Ishikawa (cell line): ENCODE data around the gene CNTNAP2.

ENCODE experiments used
- EGR1 ChIP-seq: IDR thresholded peaks from 2 replicates; pipeline ENCODE4 v1.6.1; 2012
- NFIC ChIP-seq: IDR thresholded peaks from 2 replicates; pipeline ENCODE4 v1.6.1; 2012
- TAF1 ChIP-seq: IDR thresholded peaks from 2 replicates; pipeline ENCODE4 v1.6.1; 2012; ENCODE audit warnings: low read depth, mild to moderate bottlenecking
- TEAD4 ChIP-seq: IDR thresholded peaks from 2 replicates; pipeline ENCODE4 v1.6.1; 2012
- TF ChIP-seq, protein P1 (sequence below): IDR thresholded peaks from 2 replicates; pipeline ENCODE4 v1.6.1; 2012
- TF ChIP-seq, protein P2 (sequence below): IDR thresholded peaks from 2 replicates; pipeline ENCODE4 v1.6.1; 2012
- TF ChIP-seq, protein P3 (sequence below): IDR thresholded peaks from 2 replicates; pipeline ENCODE4 v1.6.1; 2012; ENCODE audit warnings: low read depth, mild to moderate bottlenecking

DNA sequence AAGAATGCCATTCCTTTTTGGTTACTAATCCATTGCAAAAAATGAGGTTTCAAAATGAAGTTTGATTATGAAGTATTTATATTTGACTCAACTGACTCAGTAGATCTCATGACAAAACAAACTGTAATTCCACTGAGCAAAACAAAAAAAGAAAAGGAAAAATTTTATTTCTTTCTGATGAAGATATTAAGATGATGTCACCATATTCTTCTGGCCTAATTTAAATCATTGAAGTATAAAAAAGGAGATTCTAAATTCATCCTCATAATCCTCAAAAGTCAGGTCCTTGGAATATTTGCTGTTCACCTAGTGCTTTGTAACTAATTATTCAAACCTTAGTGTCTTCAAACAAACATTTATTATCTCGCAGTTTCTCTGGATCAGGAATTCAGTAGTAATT is 1183.7 kb downstream of the CNTNAP2 start:
- TF ChIP-seq TEAD4, result no peak
- TF ChIP-seq, protein P1, sequence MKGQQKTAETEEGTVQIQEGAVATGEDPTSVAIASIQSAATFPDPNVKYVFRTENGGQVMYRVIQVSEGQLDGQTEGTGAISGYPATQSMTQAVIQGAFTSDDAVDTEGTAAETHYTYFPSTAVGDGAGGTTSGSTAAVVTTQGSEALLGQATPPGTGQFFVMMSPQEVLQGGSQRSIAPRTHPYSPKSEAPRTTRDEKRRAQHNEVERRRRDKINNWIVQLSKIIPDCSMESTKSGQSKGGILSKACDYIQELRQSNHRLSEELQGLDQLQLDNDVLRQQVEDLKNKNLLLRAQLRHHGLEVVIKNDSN, result no peak
- no peak for TF ChIP-seq NFIC
- TF ChIP-seq, protein P2, sequence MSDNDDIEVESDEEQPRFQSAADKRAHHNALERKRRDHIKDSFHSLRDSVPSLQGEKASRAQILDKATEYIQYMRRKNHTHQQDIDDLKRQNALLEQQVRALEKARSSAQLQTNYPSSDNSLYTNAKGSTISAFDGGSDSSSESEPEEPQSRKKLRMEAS, result no peak
- TF ChIP-seq EGR1, result no peak
- TF ChIP-seq, protein P3, sequence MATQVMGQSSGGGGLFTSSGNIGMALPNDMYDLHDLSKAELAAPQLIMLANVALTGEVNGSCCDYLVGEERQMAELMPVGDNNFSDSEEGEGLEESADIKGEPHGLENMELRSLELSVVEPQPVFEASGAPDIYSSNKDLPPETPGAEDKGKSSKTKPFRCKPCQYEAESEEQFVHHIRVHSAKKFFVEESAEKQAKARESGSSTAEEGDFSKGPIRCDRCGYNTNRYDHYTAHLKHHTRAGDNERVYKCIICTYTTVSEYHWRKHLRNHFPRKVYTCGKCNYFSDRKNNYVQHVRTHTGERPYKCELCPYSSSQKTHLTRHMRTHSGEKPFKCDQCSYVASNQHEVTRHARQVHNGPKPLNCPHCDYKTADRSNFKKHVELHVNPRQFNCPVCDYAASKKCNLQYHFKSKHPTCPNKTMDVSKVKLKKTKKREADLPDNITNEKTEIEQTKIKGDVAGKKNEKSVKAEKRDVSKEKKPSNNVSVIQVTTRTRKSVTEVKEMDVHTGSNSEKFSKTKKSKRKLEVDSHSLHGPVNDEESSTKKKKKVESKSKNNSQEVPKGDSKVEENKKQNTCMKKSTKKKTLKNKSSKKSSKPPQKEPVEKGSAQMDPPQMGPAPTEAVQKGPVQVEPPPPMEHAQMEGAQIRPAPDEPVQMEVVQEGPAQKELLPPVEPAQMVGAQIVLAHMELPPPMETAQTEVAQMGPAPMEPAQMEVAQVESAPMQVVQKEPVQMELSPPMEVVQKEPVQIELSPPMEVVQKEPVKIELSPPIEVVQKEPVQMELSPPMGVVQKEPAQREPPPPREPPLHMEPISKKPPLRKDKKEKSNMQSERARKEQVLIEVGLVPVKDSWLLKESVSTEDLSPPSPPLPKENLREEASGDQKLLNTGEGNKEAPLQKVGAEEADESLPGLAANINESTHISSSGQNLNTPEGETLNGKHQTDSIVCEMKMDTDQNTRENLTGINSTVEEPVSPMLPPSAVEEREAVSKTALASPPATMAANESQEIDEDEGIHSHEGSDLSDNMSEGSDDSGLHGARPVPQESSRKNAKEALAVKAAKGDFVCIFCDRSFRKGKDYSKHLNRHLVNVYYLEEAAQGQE, result no peak
- TF ChIP-seq TAF1, result no peak
